Activated CD8-positive, alpha-beta T cell treated with anti-CD3 and anti-CD28 coated beads for 36 hours (primary cell): ENCODE measurements around the gene USP21. TPM values are rescaled to one million over a fixed set of nuclear protein-coding genes. Genes with fewer than 3 reads are reported as not detected.

Experiments used
- ATAC-seq: fragments of 200-7000 bp; cut with Tn5 transposase; one replicate; pipeline ENCODE4 v1.10.0; 2021; ENCODE audit warnings: mild to moderate bottlenecking, moderate library complexity
- CTCF ChIA-PET: fragments of 350-600 bp; sonication (Branson Sonifier 250); formaldehyde crosslinking; loops from one replicate; lab custom pipeline; 2021; ENCODE audit warnings: antibody characterized with exemption; lab: Charles Lee
- POLR2A ChIA-PET: fragments of 350-600 bp; sonication (Branson Sonifier 250); formaldehyde crosslinking; loops from one replicate; lab custom pipeline; 2021; ENCODE audit warnings: antibody characterized with exemption; lab: Charles Lee
- DNase-seq: peaks from one replicate; pipeline ENCODE4 v3.0.0-alpha.2; 2020
- H3K27ac Mint-ChIP-seq: one replicate; pipeline ENCODE4 v1.8.0; 2021; ENCODE audit warnings: mild to moderate bottlenecking, mixed read lengths
- H3K27me3 Mint-ChIP-seq: one replicate; pipeline ENCODE4 v1.8.0; 2021; ENCODE audit warnings: mixed read lengths
- H3K36me3 Mint-ChIP-seq: one replicate; pipeline ENCODE4 v1.8.0; 2021; ENCODE audit warnings: low read depth, mixed read lengths
- H3K4me1 Mint-ChIP-seq: one replicate; pipeline ENCODE4 v1.8.0; 2021; ENCODE audit warnings: low read depth, mixed read lengths
- H3K4me3 Mint-ChIP-seq: one replicate; pipeline ENCODE4 v1.8.0; 2021; ENCODE audit warnings: mild to moderate bottlenecking, moderate library complexity, mixed read lengths
- H3K9me3 Mint-ChIP-seq: one replicate; pipeline ENCODE4 v1.8.0; 2021; ENCODE audit warnings: mixed read lengths
- CTCF ChIP-seq: fragments of 200-600 bp; IDR thresholded peaks from one replicate; pipeline ENCODE4 v1.8.0; 2022; ENCODE audit warnings: antibody characterized with exemption, mild to moderate bottlenecking
- intact Hi-C: fragments of 100-400 bp; cut with micrococcal nuclease; formaldehyde crosslinking; loops from one replicate; pipeline ENCODE4 v1.10.0; 2022
- total RNA-seq, 2 experiments: library from RNA; stranded (reverse); gene quantifications; one replicate each; pipeline ENCODE4 v1.2.3, GENCODE V29; 2021

USP21 gene
- total RNA-seq, 2 experiments from 2014 or later: 24.4 to 26.7 TPM

- peaks cover 26% of the 10 kb centered on the region for H3K4me1 Mint-ChIP-seq
- no peaks in the 10 kb centered on the region for H3K36me3 Mint-ChIP-seq
- no peak for DNase-seq
- no peak overlapping the region for H3K4me3 Mint-ChIP-seq
- no peaks in the 10 kb centered on the region for H3K27me3 Mint-ChIP-seq
- TF ChIP-seq CTCF: no peak
- no peak for ATAC-seq
- POLR2A ChIA-PET: interaction anchor here (1.2 kb wide), 1 partner anchor 15 kb away, joined by 3 read pairs; no protein-coding TSS in a partner anchor
- CTCF ChIA-PET: interaction anchor here (1.0 to 5.2 kb wide), 5 partner anchors 9 to 188 kb away, joined by 4 to 67 read pairs (median 43); partner anchors contain the start of genes APOA2 and TOMM40L
- H3K9me3 Mint-ChIP-seq: no peaks in the 10 kb centered on the region
- H3K27ac Mint-ChIP-seq: peak overlapping the region; percentile 78
- intact Hi-C loops: loop anchor here (10.0 kb wide), 1 partner anchor 110 kb away; the partner anchor contains the start of gene MPZ
Measured at GRCh38 chr1:161195171-161195570, 35.9 kb downstream of the USP21 start.

- peak overlapping the region; percentile 69 for H3K27ac Mint-ChIP-seq
- POLR2A ChIA-PET: no interaction called here
- DNase-seq (no peak), ATAC-seq (no peak)
- no peaks in the 10 kb centered on the region for H3K36me3 Mint-ChIP-seq
- H3K9me3 Mint-ChIP-seq: no peaks in the 10 kb centered on the region
- no peak for TF ChIP-seq CTCF
- H3K4me3 Mint-ChIP-seq: no peak overlapping the region
- H3K27me3 Mint-ChIP-seq: no peaks in the 10 kb centered on the region
- intact Hi-C loops: loop anchor here (10.0 kb wide), 1 partner anchor 109 kb away; the partner anchor contains the start of gene MPZ
- CTCF ChIA-PET: interaction anchor here (1.3 kb wide), 1 partner anchor 10 kb away, joined by 3 read pairs; no protein-coding TSS in a partner anchor
- H3K4me1 Mint-ChIP-seq: peaks cover 35% of the 10 kb centered on the region
Measured at GRCh38 chr1:161196111-161196510, 36.8 kb downstream of the USP21 start.

- Mint-ChIP-seq H3K9me3 (no peaks in the 10 kb centered on the region), H3K27me3 (no peaks in the 10 kb centered on the region), H3K27ac (no peak overlapping the region), H3K4me1 (peaks cover 42% of the 10 kb centered on the region), H3K4me3 (no peak overlapping the region), H3K36me3 (no peaks in the 10 kb centered on the region)
- CTCF ChIA-PET: interaction anchor here (1.3 to 18.7 kb wide), 2 partner anchors 11 to 26 kb away, joined by 3 to 306 read pairs; partner anchors contain the start of genes APOA2 and TOMM40L
- no peak for TF ChIP-seq CTCF
- DNase-seq (no peak), ATAC-seq (no peak)
- POLR2A ChIA-PET: no interaction called here
- intact Hi-C loops: loop anchor here (10.0 kb wide), 1 partner anchor 108 kb away; the partner anchor contains the start of gene MPZ
Measured at GRCh38 chr1:161196521-161197451, 37.5 kb downstream of the USP21 start.

- Mint-ChIP-seq H3K27ac (no peak overlapping the region), H3K36me3 (peaks cover 5% of the 10 kb centered on the region), H3K4me1 (peaks cover 37% of the 10 kb centered on the region), H3K9me3 (no peaks in the 10 kb centered on the region), H3K27me3 (no peaks in the 10 kb centered on the region), H3K4me3 (no peak overlapping the region)
- DNase-seq (no peak), ATAC-seq (no peak)
- ChIA-PET CTCF (interaction anchor here (18.7 kb wide), 1 partner anchor 25 kb away, joined by 306 read pairs; the partner anchor contains the start of genes APOA2 and TOMM40L), POLR2A (no interaction called here)
- TF ChIP-seq CTCF: no peak
- intact Hi-C loops: loop anchor here (10.0 kb wide), 1 partner anchor 107 kb away; the partner anchor contains the start of gene MPZ
Measured at GRCh38 chr1:161197560-161198193, 38.4 kb downstream of the USP21 start.
